HFFc6 (cell line): ENCODE measurements around the gene ITPK1. TPM values are rescaled to one million over a fixed set of nuclear protein-coding genes. Genes with fewer than 3 reads are reported as not detected.

Experiments used
- DNase-seq: peaks from one replicate; pipeline ENCODE4 v3.0.0-alpha.2; 2018
- H3K27ac Mint-ChIP-seq: 2 replicates; pipeline ENCODE4 v1.8.0; 2020; ENCODE audit warnings: mild to moderate bottlenecking, mixed read lengths
- H3K27me3 Mint-ChIP-seq: 2 replicates; pipeline ENCODE4 v1.8.0; 2021; ENCODE audit warnings: mild to moderate bottlenecking, moderate library complexity, mixed read lengths; ENCODE audit not compliant: insufficient read depth
- H3K36me3 Mint-ChIP-seq: 2 replicates; pipeline ENCODE4 v1.8.0; 2021; ENCODE audit warnings: low read depth, mixed read lengths
- H3K4me1 Mint-ChIP-seq: 2 replicates; pipeline ENCODE4 v1.8.0; 2020; ENCODE audit warnings: low read depth, mixed read lengths
- H3K4me3 Mint-ChIP-seq: 2 replicates; pipeline ENCODE4 v1.8.0; 2020; ENCODE audit warnings: mild to moderate bottlenecking, moderate library complexity, mixed read lengths
- H3K9me3 Mint-ChIP-seq: 2 replicates; pipeline ENCODE4 v1.8.0; 2020; ENCODE audit warnings: mild to moderate bottlenecking, mixed read lengths
- CTCF ChIP-seq: fragments of 200-600 bp; sonication (generic); IDR thresholded peaks from 2 replicates; pipeline ENCODE4 v1.5.0; 2021; ENCODE audit warnings: antibody characterized with exemption, mild to moderate bottlenecking
- total RNA-seq, 6 experiments: library from RNA; stranded (reverse); fragmentation: NEBNext Ultra II Directional; extraction: Animal tissue kit (Norgen Biotek cat#: 25700); gene quantifications; 2 replicates in 1 of 6; 3 replicates in 5 of 6; pipeline ENCODE4 v1.2.3, GENCODE V29; 2021

ITPK1 gene
- total RNA-seq, 6 experiments from 2014 or later: 27.3 to 38.1 (median 32.4) TPM

- Mint-ChIP-seq H3K27ac (no peak overlapping the region), H3K4me1 (peaks cover 8% of the 10 kb centered on the region), H3K9me3 (no peaks in the 10 kb centered on the region), H3K4me3 (no peak overlapping the region), H3K27me3 (peaks cover 17% of the 10 kb centered on the region), H3K36me3 (no peaks in the 10 kb centered on the region)
- DNase-seq: no peak
- no peak for TF ChIP-seq CTCF
Measured at GRCh38 chr14:92927349-92928257, 188.1 kb downstream of the ITPK1 start.

- TF ChIP-seq CTCF: no peak
- no peak for DNase-seq
- H3K36me3 Mint-ChIP-seq: no peaks in the 10 kb centered on the region
- peaks cover 21% of the 10 kb centered on the region for H3K27me3 Mint-ChIP-seq
- no peak overlapping the region for H3K27ac Mint-ChIP-seq
- H3K4me3 Mint-ChIP-seq: no peak overlapping the region
- H3K4me1 Mint-ChIP-seq: peaks cover 8% of the 10 kb centered on the region
- no peaks in the 10 kb centered on the region for H3K9me3 Mint-ChIP-seq
Measured at GRCh38 chr14:92926931-92927330, 188.8 kb downstream of the ITPK1 start.

- no peak for DNase-seq
- no peaks in the 10 kb centered on the region for H3K9me3 Mint-ChIP-seq
- no peak overlapping the region for H3K4me3 Mint-ChIP-seq
- no peaks in the 10 kb centered on the region for H3K36me3 Mint-ChIP-seq
- no peak overlapping the region for H3K27ac Mint-ChIP-seq
- H3K27me3 Mint-ChIP-seq: peaks cover 24% of the 10 kb centered on the region
- TF ChIP-seq CTCF: no peak
- H3K4me1 Mint-ChIP-seq: peaks cover 8% of the 10 kb centered on the region
Measured at GRCh38 chr14:92926180-92926845, 189.4 kb downstream of the ITPK1 start.

- H3K4me3 Mint-ChIP-seq: no peak overlapping the region
- H3K4me1 Mint-ChIP-seq: no peaks in the 10 kb centered on the region
- peaks cover 29% of the 10 kb centered on the region for H3K27me3 Mint-ChIP-seq
- TF ChIP-seq CTCF: no peak
- H3K27ac Mint-ChIP-seq: no peak overlapping the region
- no peak for DNase-seq
- no peaks in the 10 kb centered on the region for H3K9me3 Mint-ChIP-seq
- H3K36me3 Mint-ChIP-seq: no peaks in the 10 kb centered on the region
Measured at GRCh38 chr14:92925446-92925845, 190.3 kb downstream of the ITPK1 start.

- H3K36me3 Mint-ChIP-seq: no peaks in the 10 kb centered on the region
- no peak for TF ChIP-seq CTCF
- no peaks in the 10 kb centered on the region for H3K9me3 Mint-ChIP-seq
- no peak overlapping the region for H3K4me3 Mint-ChIP-seq
- no peak overlapping the region for H3K27ac Mint-ChIP-seq
- H3K4me1 Mint-ChIP-seq: no peaks in the 10 kb centered on the region
- H3K27me3 Mint-ChIP-seq: peaks cover 29% of the 10 kb centered on the region
- DNase-seq: no peak
Measured at GRCh38 chr14:92924247-92924646, 191.5 kb downstream of the ITPK1 start.
